Duodenal mucosa (tissue), 2 donors: Measurements from ENCODE around the gene B3GLCT.

Experiments
- H3K27ac ChIP-seq: one replicate; pipeline ENCODE4 v1.7.0; 2013; ENCODE audit warnings: low read depth, low read length
- H3K27me3 ChIP-seq, 2 donors: one replicate each; pipeline ENCODE4 v1.7.0; 2013; ENCODE audit warnings: low read length in 2 of 2, control low read depth in 1 of 2; ENCODE audit not compliant: insufficient read depth in 2 of 2, control insufficient read depth in 1 of 2
- H3K36me3 ChIP-seq, 2 donors: one replicate each; pipeline ENCODE4 v1.7.0; 2013; ENCODE audit warnings: low read length in 2 of 2, control low read depth in 1 of 2; ENCODE audit not compliant: insufficient read depth in 2 of 2, control insufficient read depth in 1 of 2
- H3K4me1 ChIP-seq, 2 donors: one replicate each; pipeline ENCODE4 v1.7.0; 2013; ENCODE audit warnings: low read length in 2 of 2, control low read depth in 1 of 2; ENCODE audit not compliant: insufficient read depth in 2 of 2, control insufficient read depth in 1 of 2
- H3K4me3 ChIP-seq, 2 donors: one replicate each; pipeline ENCODE4 v1.7.0; 2013; ENCODE audit warnings: low read length in 2 of 2, low read depth in 1 of 2
- H3K9ac ChIP-seq, 2 donors: one replicate each; pipeline ENCODE4 v1.7.0; 2013; ENCODE audit warnings: low read length in 2 of 2, low read depth in 1 of 2
- H3K9me3 ChIP-seq, 2 donors: one replicate each; pipeline ENCODE4 v1.7.0; 2013; ENCODE audit warnings: low read length in 2 of 2, control low read depth in 1 of 2; ENCODE audit not compliant: control insufficient read depth in 1 of 2

B3GLCT gene

GRCh38 chr13:31236211-31236786 is 36.5 kb downstream of the B3GLCT start:
- no peaks in the 10 kb centered on the region for H3K4me1 ChIP-seq
- no peaks in the 10 kb centered on the region for H3K36me3 ChIP-seq
- no peaks in the 10 kb centered on the region for H3K27me3 ChIP-seq
- no peak overlapping the region for H3K27ac ChIP-seq
- H3K4me3 ChIP-seq, result no peak overlapping the region
- H3K9ac ChIP-seq, result no peak overlapping the region
- H3K9me3 ChIP-seq, result no peaks in the 10 kb centered on the region

DNA sequence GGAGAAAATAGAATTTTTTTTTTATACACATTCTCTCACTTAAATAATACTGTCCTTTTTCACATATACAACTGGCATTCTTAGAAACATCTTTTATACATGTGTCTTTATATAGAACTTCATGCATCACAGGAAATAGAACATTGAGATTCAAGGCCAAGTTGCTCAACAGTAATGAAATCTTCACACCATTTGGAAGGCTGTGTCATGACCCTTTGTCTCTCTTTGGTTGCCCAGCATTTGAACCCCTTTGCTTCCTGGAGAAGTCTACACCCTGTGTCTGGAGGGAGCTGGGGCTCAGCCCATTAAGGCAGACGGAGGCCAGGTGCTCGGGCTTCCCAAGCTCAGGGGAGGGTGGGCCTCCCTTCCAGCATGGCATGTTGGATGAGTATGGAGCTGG is 41.1 kb downstream of the B3GLCT start:
- Histone ChIP-seq H3K9me3 (no peaks in the 10 kb centered on the region), H3K27me3 (no peaks in the 10 kb centered on the region), H3K36me3 (no peaks in the 10 kb centered on the region), H3K4me1 (no peaks in the 10 kb centered on the region), H3K4me3 (no peak overlapping the region), H3K9ac (no peak overlapping the region), H3K27ac (no peak overlapping the region)

DNA sequence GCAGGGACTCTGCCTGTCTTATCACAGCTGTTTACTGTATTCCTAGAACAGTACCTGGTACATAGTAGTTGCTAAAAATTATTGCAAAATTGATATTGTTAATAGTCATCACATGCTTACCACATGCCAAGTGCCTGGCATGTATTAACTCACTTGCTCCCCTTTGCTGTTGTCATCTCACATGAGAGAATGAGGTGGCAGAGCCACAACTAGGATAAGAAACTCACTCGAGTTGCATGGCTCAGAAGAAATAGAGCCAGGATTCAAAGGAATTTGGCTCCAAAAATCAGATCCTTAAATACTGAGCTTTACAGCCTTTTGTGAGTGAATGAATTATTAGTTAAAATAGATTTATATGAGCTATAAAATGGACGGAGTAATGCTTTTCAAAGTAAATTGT is 42.6 kb downstream of the B3GLCT start:
- Histone ChIP-seq H3K4me1 (no peaks in the 10 kb centered on the region), H3K9ac (no peak overlapping the region), H3K36me3 (no peaks in the 10 kb centered on the region), H3K4me3 (no peak overlapping the region), H3K9me3 (no peaks in the 10 kb centered on the region), H3K27ac (no peak overlapping the region), H3K27me3 (no peaks in the 10 kb centered on the region)

GRCh38 chr13:31242916-31243315 is 43.1 kb downstream of the B3GLCT start:
- Histone ChIP-seq H3K4me1 (no peaks in the 10 kb centered on the region), H3K27me3 (no peaks in the 10 kb centered on the region)

GRCh38 chr13:31245598-31246373 is 46.0 kb downstream of the B3GLCT start:
- Histone ChIP-seq H3K4me3 (no peak overlapping the region), H3K36me3 (no peaks in the 10 kb centered on the region), H3K4me1 (no peaks in the 10 kb centered on the region), H3K27ac (no peak overlapping the region), H3K9ac (no peak overlapping the region), H3K9me3 (no peaks in the 10 kb centered on the region), H3K27me3 (no peaks in the 10 kb centered on the region)

More at GRCh38 chr13:31242916-31243315, 43.1 kb downstream of the B3GLCT start:
- H3K36me3 ChIP-seq, result no peaks in the 10 kb centered on the region
- H3K4me3 ChIP-seq, result no peak overlapping the region
- no peak overlapping the region for H3K27ac ChIP-seq
- H3K9ac ChIP-seq, result no peak overlapping the region
- H3K9me3 ChIP-seq, result no peaks in the 10 kb centered on the region

GRCh38 chr13:31246918-31247317 is 47.1 kb downstream of the B3GLCT start:
- no peaks in the 10 kb centered on the region for H3K4me1 ChIP-seq
- H3K27me3 ChIP-seq, result no peaks in the 10 kb centered on the region
- no peaks in the 10 kb centered on the region for H3K36me3 ChIP-seq
- no peak overlapping the region for H3K4me3 ChIP-seq
- H3K9ac ChIP-seq, result no peak overlapping the region
- H3K9me3 ChIP-seq, result no peaks in the 10 kb centered on the region
- no peak overlapping the region for H3K27ac ChIP-seq

DNA sequence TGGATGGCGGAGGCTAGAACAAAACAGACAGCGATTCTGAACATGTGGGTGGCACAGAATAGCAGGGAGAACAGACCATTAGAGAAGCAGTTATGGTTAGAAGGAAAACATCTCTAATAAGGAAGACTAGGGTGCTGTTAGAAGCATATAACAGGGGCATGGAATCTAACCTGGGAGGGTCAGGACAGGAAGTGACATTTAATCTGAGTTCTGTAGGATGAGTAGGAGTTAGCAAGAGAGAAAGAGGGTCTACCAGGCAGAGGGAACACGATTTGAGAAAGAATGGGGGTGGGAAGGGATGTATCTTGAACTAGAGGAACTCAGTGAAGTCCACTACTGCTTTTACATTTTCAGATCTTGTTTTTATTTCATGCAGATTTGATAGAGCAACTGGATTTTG is 48.6 kb downstream of the B3GLCT start:
- H3K27me3 ChIP-seq, result no peaks in the 10 kb centered on the region
- no peak overlapping the region for H3K27ac ChIP-seq
- no peaks in the 10 kb centered on the region for H3K36me3 ChIP-seq
- H3K4me3 ChIP-seq, result no peak overlapping the region
- H3K9ac ChIP-seq, result no peak overlapping the region
- no peaks in the 10 kb centered on the region for H3K9me3 ChIP-seq
- no peaks in the 10 kb centered on the region for H3K4me1 ChIP-seq

DNA sequence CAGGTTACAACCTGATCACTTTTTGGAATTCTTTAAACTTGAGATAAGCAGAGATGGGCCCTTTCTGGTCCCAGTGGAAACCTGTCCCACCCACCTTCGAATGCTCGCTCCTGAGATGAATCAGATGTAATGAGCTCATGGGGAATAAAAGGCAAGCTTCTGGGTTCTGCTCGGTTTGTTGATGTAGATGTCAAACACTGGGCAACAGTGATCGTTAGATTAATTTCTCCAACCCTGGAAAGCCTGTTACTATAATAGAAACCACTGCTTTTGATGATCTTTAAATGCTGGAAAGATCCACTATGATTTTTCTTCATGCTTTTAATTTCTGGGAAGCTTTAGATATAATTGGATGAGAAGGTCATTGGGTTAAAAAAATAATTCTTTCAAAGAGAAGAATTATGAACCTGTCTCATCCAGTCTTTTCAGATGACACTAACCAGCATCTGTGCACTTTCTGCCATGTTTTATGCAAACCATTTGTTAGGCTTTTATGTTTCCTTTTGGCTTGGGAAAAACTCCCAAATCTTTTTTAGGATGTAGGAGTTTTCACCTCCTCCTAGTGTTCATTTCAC is 49.3 kb downstream of the B3GLCT start:
- Histone ChIP-seq H3K4me1 (no peaks in the 10 kb centered on the region), H3K9me3 (no peaks in the 10 kb centered on the region), H3K27ac (no peak overlapping the region), H3K9ac (no peak overlapping the region), H3K27me3 (no peaks in the 10 kb centered on the region), H3K4me3 (no peak overlapping the region), H3K36me3 (no peaks in the 10 kb centered on the region)

DNA sequence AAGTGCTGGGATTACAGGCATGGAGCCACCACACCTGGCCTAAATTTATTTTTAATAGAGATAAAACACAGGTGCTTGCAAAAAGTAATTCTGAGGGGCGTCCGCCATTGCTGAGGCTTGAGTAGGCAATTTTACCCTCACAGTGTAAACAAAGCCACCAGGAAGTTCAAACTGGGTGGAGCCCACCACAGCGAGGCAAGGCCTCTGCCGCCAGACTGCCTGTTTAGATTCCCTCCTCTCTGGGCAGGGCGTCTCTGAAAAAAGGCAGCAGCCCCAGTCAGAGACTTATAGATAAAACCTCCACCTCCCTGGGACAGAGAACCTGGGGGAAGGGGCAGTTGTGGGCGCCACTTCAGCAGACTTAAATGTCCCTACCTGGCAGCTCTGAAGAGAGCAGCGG is 50.7 kb downstream of the B3GLCT start:
- Histone ChIP-seq H3K36me3 (no peaks in the 10 kb centered on the region), H3K9ac (no peak overlapping the region), H3K4me3 (no peak overlapping the region), H3K9me3 (no peaks in the 10 kb centered on the region), H3K27me3 (no peaks in the 10 kb centered on the region), H3K27ac (no peak overlapping the region), H3K4me1 (no peaks in the 10 kb centered on the region)

- Histone ChIP-seq H3K36me3 (peaks cover 0 to 2% of the 10 kb centered on the region in 2 donors), H3K4me1 (no peaks in the 10 kb centered on the region), H3K4me3 (no peak overlapping the region), H3K27ac (no peak overlapping the region), H3K27me3 (no peaks in the 10 kb centered on the region), H3K9me3 (peaks cover 7 to 12% of the 10 kb centered on the region in 2 donors), H3K9ac (no peak overlapping the region)
These were observed 61.5 kb downstream of the B3GLCT start for GRCh38 chr13:31261241-31261640.
